Stimulated activated CD4-positive, alpha-beta T cell treated with anti-CD3 and anti-CD28 coated beads, Interleukin-2, amount 100 ng/mL, for 24 hours (primary cell): ENCODE measurements around the gene C12orf76.

ENCODE experiments used
- DNase-seq, 2 donors: peaks; one replicate each; pipeline ENCODE4 v3.0.0-alpha.2; 2020

The C12orf76 gene

DNA sequence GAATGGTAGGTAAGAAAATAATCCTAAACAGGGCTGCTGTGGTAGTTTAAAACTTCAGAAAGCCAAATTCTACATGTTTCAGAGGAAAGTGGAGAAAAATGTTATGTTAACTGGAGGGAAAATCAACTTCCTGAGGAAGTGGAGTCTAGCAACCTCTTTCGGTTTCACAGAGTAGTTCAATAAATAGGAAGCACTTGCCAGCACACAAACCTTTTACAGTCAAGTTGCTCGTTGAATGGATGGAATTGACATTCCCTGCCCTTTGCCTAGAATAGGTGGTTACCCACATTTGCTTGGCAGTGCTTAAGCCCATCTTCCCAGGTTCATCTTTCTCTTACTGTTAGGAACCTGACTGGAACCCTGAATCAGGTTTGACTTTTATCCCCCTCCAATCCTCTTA is 33.2 kb downstream of the C12orf76 start:
- no peak for DNase-seq

DNA sequence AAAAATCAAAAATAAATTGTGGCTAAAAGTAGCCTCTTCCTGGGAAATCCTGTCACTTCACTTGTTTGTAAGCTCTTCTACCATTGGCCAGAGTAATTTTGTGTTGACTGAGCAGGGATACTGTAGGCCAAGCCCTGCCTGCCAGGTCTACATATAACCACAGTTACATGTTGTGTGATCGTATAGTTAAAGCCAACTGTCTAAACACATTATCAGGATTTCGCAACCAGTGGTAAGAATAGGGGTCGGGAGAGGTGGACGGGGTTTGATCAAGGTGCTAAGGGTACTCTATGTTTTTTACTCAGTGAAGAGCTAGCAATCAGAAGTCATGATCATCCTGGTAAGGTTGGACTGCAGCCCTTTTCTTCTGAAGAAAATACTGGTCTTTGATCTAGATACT is 35.7 kb downstream of the C12orf76 start:
- no peak for DNase-seq

DNA sequence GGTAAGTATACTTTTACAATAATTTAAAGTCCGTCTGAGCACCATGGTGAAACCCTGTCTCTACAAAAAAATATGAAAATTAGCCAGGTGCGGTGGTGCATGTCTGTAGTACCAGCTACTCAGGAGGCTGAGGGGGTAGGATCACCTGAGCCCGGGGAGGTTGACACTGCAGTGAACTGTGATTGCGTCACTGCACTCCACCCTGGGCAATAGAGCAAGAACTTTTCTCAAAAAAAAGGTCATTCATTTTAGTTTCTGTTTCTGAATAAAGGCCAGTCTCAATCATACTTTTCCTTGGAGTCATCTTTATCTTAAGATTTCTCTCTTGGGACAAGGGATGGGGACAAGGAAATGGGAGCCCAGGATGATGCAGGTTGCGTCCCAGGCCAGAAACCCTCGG is 36.2 kb downstream of the C12orf76 start:
- no peak for DNase-seq

- DNase-seq: no peak
Observed at GRCh38 chr12:110010853-110011723, 37.2 kb downstream of the C12orf76 start.

GRCh38 chr12:110008681-110009398 is 39.5 kb downstream of the C12orf76 start:
- peak; percentile 24 to 26 for DNase-seq

- DNase-seq: no peak
Observed at GRCh38 chr12:110007881-110008280, 40.4 kb downstream of the C12orf76 start.

GRCh38 chr12:110006115-110006514 is 42.2 kb downstream of the C12orf76 start:
- DNase-seq: no peak

- DNase-seq: peak; percentile 24 to 26
Observed at GRCh38 chr12:110005319-110005973, 42.9 kb downstream of the C12orf76 start.

- no peak for DNase-seq
Observed at GRCh38 chr12:110004598-110004997, 43.7 kb downstream of the C12orf76 start.

GRCh38 chr12:110002676-110003515 is 45.4 kb downstream of the C12orf76 start:
- DNase-seq: no peak

DNA sequence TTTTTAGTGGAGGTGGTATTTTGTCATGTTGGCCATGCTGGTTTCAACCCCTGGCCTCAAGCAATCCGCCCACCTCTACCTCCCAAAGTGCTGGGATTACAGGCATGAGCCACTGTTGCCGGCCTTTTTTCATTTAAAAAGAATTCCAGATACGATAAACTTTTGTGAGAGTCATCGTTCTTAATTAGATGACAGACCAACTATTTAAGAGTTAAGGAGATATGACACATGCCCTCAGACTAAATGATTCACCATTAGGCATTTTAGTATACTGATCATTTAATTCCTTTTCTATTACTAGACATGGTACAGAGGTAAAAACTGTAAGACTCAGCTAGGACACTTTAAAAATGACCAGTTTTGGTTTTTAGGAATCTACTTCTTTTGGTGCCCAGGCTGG is 46.7 kb downstream of the C12orf76 start:
- no peak for DNase-seq

DNA sequence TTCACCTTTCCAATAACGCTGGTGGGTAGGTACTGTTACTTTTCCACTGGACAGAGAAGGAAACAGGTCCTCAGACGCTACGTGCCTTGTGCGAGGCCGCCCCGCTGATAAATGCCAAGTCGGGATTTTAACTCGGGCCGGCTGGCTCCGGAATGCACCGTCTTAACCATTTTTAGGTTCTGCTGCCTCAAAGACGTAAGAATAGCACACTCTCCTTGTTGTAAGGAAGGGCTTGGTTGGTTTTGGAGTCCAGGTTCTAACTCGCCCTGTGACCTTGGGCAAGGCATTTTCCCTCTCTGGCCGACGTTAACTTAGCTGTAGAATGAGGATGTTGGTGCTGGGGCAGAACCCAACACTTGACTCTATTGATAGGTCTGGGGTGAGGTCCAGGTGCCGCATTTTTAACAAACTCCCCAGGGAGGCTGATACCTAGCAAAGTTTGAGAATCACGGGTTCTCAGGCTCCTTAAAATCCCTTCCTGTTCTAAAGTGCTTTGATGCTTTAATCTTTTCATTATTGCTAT is 48.3 kb downstream of the C12orf76 start:
- DNase-seq: peak; percentile 29 to 34

DNA sequence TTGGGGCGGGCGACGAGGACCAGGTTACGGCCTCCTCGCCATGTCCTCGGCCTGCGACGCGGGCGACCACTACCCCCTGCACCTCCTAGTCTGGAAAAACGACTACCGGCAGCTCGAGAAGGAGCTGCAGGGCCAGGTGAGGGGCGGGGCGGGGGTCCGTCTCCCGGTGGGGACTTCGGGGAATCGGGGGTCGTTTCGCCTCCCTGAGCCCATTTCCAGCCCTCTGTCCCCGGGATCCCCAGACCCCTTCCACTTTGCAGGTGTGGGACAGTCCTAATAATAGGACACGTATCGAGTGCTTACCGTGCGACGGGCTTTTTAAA is 48.7 kb downstream of the C12orf76 start:
- peak in 1 of 2 donors; percentile 25 for DNase-seq

GRCh38 chr12:109998904-109999648 is 49.2 kb downstream of the C12orf76 start, which contains the start of gene ANKRD13A:
ANKRD13A (plus strand) TSS chr12:109999430; CDS start chr12:109999689, 259 bp downstream.
- DNase-seq: peak; percentile 84 to 86

DNA sequence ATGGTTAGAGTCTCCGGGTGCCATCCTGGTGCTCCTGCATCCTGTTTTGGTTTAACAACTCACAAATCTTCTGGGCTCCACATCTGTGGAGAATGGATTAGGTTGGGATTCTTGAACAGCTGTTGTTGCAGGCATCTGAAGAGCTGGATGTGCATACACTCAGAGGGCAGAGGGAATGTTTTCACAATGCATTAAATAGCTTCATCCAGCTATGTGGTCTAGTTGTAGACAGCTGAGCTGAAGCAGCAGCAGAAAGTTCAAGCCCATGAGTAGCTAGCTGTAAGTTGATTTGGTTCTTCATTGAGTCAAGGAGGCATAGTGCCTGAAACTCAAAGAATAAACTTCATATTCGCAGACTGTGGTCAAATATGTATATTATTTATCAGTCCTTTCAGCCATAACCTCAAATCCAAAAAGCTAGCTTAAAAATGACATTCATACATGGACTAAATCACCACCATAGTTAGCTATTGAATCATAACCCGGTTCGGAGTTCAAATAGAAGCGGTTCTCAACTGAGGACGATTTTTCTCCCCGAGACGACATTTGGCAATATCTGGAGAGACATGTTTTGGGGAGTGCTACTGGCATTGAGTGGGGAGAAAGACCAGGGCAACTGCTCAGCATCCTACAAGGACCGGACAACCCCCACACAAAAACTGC is 50.0 kb downstream of the C12orf76 start:
- no peak for DNase-seq

GRCh38 chr12:109997393-109997792 is 50.9 kb downstream of the C12orf76 start:
- no peak for DNase-seq

GRCh38 chr12:109996483-109996853 is 51.9 kb downstream of the C12orf76 start:
- DNase-seq: no peak

- DNase-seq: peak; percentile 93
Observed at GRCh38 chr12:109995686-109996482, 52.4 kb downstream of the C12orf76 start, which contains the start of gene GIT2. GIT2 (minus strand) TSS chr12:109996368; CDS start chr12:109996224, 144 bp downstream.

DNA sequence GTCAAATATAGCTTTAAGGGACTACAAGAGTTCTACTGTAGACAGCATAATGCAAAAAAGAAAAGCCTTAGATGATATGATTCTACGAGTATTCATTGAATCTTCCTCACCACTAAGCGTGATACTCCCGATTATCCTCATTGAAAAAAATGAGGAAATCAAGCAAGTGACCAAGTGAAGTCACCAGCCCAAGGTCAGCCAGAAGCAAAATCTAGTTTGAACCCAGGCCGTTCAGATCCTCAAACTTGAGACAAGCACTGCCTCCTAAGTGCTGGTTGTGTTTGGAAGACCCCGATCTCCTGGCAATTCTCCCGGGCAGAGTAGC is 53.0 kb downstream of the C12orf76 start:
- DNase-seq: no peak
